GM12891 (cell line): ENCODE measurements around the gene BRSK2.
A peak's percentile ranks its signal among the peaks of the same experiment; 100 is the strongest.

Source experiments
- DNase-seq: peaks from one replicate; pipeline ENCODE4 v3.0.0; 2011; ENCODE audit warnings: low spot score; ENCODE audit not compliant: insufficient read length
- FAIRE-seq: peaks from 2 replicates; lab custom pipeline; 2011; peaks lifted over from hg19 to GRCh38; lab: Jason Lieb, UNC
- PAX5 ChIP-seq: IDR thresholded peaks from 2 replicates; pipeline ENCODE4 v1.6.1; 2011; ENCODE audit warnings: low read length, moderate library complexity, mild to moderate bottlenecking; ENCODE audit not compliant: insufficient read depth, severe bottlenecking
- POLR2A ChIP-seq: IDR thresholded peaks from 2 replicates; pipeline ENCODE4 v1.6.1; 2011; ENCODE audit warnings: low read depth, low read length, control low read depth
- POLR2AphosphoS5 ChIP-seq: IDR thresholded peaks from 2 replicates; pipeline ENCODE4 v1.6.1; 2011; ENCODE audit warnings: low read depth, low read length, control low read depth
- POU2F2 ChIP-seq: IDR thresholded peaks from 2 replicates; pipeline ENCODE4 v1.6.1; 2011; ENCODE audit warnings: low read depth, mild to moderate bottlenecking, control low read depth, low read length, moderate library complexity
- SPI1 ChIP-seq: IDR thresholded peaks from 2 replicates; pipeline ENCODE4 v1.6.1; 2011; ENCODE audit warnings: low read depth, low read length, control low read depth
- TAF1 ChIP-seq: IDR thresholded peaks from 2 replicates; pipeline ENCODE4 v1.6.1; 2011; ENCODE audit warnings: low read depth, low read length, control low read depth

The BRSK2 gene

DNA sequence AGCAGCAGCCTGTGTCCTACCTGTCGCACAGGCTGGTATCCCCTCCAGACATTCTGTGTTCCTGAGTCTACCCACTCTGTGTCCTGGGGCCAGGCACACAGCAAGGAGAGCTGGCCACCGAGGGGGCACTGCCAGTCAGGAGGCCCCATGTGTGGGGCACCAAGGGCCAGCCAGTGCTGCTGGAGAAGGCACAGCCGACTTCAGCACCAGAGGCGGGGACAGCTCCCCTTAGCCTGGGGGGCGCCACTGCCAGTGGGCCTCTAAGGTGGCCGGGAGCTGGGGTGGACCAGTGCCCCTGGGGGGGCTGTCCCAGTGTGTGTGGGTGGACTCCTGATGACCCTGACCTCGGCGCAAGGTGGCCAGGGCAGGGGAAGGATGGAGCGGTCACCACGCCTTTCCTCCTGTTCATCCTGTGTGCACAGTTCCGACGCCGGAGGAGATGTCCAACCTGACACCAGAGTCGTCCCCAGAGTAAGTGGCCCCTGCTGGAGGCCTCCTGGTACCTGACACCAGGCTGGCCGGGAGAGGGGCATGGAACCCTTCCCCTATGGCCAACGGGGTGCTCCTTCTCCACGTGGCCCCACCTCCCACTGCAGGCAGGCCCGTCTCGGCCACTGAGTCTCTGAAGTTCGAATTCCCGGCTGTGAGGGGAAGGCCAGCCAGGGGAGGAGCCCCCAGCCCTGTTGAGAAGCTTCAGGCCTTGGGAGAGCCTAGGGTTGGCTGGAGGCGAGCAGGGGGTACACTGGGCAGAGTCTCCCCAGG, 61.4 kb downstream of the BRSK2 start:
- DNase-seq (no peak), FAIRE-seq (no peak)
- no peak for TF ChIP-seq POLR2AphosphoS5
- no peak for TF ChIP-seq PAX5
- no peak for TF ChIP-seq SPI1
- no peak for TF ChIP-seq POLR2A
- TF ChIP-seq TAF1 = no peak
- no peak for TF ChIP-seq POU2F2

DNA sequence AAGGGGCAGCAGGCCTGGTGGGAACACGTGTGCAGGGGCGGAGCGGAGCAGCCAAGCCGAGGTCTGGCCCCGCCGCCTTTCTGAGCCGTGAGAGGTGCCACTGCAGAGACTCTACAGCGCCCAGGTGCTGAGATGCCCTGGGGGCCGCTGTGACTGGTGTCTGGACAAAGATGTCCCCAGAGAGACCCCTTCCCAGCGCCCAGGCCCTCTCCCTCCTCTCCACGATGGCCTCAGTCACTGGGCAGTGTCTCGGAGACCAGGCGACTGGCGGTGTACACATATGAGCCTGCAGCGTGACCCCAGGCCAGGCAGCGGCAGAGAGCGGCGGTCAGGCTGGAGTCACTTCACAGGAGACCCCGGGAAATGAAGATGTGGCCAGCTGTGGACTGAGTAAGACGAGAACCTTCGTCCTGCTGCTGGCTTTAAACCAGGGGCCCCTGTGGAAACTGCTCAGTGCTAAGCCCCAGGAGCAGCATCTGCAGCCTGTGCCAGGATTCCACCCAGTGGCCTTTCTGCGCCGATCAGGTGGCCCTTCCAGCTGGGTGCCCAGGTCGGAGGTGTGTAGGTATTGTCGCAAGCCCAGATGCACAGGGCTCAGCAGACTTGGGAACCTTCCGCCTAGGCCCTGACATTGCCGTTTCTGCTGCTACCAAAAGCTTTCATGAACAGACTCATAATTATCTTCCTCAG, 62.2 kb downstream of the BRSK2 start:
- FAIRE-seq (no peak), DNase-seq (no peak)
- TF ChIP-seq SPI1 (no peak), POLR2AphosphoS5 (no peak), POLR2A (no peak), TAF1 (no peak), POU2F2 (no peak), PAX5 (no peak)

DNA sequence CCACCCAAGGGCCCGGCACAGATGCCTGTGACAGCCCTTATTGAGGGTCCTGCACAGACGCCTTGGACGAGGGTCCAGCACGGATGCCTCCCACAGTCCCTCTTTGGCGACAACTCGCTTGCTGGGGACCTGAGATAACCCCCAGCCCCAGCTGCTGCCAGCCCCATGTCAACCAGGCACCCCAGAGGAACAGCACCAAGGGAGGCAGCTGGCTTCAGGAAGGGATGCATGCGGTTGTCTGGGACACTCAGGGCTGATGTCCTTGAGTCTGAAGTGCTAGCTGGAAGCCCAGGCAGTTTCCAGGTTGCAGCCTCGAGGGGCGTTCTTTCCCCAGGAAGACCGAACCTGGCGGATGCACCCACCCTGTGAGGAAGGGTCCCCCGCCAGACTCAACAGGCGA, 63.0 kb downstream of the BRSK2 start:
- TF ChIP-seq POLR2A (no peak), TAF1 (no peak), PAX5 (no peak), POLR2AphosphoS5 (no peak), SPI1 (no peak), POU2F2 (no peak)
- DNase-seq (no peak), FAIRE-seq (no peak)

DNA sequence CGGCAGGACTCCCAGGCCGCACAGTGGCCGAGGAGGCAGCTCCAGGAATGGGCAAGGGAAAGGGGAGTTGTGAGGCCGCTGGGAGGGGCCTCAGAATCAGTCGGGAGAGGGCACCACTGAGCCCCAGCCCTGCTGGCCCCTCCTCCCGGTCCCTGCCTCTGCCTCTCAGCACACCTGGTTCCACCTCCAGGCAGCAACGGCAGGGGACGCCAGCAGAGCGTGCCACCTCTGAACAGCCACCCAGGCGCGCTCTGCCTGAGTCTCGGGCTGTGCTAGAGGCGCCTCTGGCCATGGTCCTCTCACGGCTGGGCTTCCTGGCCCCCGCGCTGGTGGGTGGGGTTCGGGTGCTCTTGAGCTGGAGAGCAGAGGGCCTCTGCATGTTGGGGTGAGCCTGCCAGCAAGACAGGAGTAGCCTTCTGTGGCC, 63.9 kb downstream of the BRSK2 start:
- TF ChIP-seq TAF1 = no peak
- FAIRE-seq (peak; percentile 45), DNase-seq (peak; percentile 86)

DNA sequence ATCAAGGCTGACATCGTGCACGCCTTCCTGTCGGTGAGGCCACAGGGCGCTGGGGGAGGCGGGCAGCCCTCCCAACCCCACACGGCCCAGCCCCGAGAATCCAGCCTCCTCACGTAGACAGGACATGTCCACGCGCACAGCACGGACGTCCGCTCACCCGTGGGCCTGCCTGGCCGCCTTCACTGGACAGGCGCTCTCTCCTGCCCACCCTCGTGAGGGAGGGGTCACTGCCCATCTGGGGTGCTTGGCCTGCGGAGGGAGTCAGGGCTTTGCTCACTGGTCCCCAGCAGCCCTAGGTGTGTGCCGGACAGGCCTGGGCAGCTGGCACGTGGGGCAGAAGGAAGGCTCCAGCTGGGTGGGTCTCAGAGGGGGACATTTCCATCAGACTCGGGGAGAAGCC, 64.8 kb downstream of the BRSK2 start:
- no peak for DNase-seq
- FAIRE-seq = no peak
- TF ChIP-seq POU2F2 (no peak), PAX5 (no peak)

DNA sequence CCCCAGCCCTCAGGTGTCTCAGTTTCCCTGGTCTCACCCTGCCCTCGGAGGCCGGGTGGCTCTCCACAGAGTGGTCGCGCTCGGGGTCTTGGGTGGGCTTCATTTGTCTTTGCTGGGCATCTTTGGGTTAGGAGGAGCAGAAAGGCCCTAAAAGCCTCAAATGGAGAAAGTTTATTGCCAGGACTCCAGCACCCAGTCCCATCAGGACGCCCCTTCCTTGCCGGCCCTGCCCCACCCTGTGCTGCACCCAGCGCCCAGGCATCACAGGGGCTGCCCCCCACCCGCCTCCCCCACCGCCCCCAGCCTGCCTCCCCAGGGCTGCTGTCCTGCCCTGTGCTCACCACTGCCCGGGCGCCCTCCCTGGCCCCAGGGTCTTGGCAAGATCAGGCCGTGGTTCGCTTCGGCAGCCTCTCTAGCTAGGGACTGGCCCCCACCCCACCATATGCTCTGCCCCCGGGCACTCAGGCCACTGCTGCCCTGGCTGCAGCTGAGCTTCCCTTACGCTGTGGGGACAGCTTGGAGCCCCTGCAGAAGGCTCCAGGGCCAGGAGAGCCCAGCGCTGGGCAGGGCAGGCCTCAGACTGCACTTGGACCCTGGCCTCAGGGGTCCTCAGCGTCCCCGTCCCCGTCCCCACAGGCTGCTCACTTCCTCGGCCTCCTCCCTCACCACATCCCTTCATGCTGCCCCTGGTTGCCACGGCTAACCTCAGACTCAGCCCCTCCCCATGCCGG, 65.5 kb downstream of the BRSK2 start:
- FAIRE-seq = no peak

DNA sequence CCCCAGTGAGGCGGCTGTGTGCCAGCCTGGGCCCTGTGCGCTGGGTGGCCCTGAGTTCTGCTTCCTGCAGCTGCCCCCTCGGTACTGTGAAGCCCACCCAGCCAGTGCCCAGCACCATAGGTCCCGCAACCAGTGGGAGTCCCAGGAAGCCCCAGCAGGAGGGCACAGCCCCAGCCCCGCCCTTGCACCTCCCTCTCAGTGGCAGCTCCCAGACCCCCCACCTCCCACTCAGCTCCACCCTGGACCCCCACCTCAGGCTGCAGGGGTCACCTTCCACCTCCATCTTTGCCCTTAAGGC, 66.0 kb downstream of the BRSK2 start:
- TF ChIP-seq POLR2A (no peak), PAX5 (no peak)
- DNase-seq = no peak
- no peak for FAIRE-seq

More for the DNA sequence above, 65.5 kb downstream of the BRSK2 start:
- DNase-seq = no peak
- TF ChIP-seq TAF1 (no peak), POLR2A (no peak), POLR2AphosphoS5 (no peak), SPI1 (no peak)

DNA sequence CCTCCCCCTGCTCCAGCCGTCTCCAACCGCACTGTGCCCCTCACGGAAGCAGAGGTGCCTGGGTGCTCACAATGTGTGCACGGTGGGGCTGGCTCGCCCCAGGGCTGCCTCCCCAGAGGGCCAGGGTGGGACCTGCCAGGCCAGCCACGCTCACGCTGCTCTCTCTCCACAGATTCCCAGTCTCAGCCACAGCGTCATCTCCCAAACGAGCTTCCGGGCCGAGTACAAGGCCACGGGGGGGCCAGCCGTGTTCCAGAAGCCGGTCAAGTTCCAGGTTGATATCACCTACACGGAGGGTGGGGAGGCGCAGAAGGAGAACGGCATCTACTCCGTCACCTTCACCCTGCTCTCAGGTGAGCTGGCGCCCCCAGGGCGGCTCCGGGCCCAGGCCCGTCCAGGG, 66.4 kb downstream of the BRSK2 start:
- no peak for TF ChIP-seq POLR2A
- TF ChIP-seq PAX5 = no peak
- TF ChIP-seq POLR2AphosphoS5 = no peak
- no peak for TF ChIP-seq POU2F2
- no peak for TF ChIP-seq TAF1
- TF ChIP-seq SPI1 = no peak
- DNase-seq (no peak), FAIRE-seq (no peak)

DNA sequence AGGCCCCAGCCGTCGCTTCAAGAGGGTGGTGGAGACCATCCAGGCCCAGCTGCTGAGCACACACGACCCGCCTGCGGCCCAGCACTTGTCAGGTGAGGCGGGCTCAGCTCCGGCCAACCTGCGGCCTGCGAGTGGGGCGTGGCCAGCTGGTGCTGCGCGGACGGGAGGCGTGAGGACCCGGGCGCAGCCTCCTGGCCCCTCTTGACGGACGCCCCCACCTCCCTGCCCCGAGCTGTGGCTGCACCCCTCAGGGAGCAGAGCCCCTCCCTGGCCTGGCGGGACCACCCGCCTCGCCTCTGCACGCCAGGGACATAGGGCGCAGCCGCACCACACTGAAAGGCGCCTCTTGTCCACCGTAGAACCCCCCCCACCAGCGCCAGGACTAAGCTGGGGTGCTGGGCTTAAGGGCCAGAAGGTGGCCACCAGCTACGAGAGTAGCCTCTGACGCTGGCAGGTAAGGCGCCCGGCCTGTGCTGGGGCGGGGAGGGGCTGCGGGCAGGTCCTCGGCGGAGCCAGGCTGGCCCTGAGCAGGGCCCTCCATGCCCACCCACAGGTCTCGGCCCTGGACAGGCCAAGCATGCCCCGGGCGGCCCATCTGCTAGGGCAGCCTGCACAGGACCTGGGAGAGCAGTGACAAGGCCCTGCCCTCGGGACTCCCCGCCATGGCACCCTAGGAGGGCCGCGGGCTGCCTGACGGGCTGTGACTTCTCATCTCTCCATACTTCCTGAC, 67.0 kb downstream of the BRSK2 start:
- DNase-seq = no peak
- TF ChIP-seq POU2F2 (no peak), POLR2AphosphoS5 (no peak), SPI1 (no peak), POLR2A (no peak), TAF1 (no peak), PAX5 (no peak)
- no peak for FAIRE-seq

DNA sequence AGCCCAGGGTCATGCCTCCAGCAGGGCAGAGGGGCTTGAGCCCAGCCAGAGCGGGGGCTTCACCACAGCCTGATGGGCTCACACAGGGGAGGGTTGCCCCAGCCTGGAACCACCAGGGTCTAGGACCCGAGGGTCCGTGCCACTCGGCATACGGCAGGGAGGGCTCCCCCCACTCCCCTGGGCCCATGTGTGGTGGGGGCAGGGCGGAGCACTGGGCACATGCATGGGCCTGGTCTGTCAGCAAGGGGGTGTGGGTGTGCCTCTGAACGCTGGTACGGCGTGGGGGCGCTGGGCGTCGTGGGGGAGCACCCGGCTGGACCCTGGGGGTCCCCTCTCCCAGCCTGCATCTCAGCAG, 67.6 kb downstream of the BRSK2 start:
- TF ChIP-seq POU2F2 (no peak), SPI1 (no peak), PAX5 (no peak), TAF1 (no peak), POLR2AphosphoS5 (no peak), POLR2A (no peak)
- no peak for DNase-seq
- no peak for FAIRE-seq
